OCI-LY1 (cell line): ENCODE results near the gene SLC35D2.
"Not testable (repeated sequence)": the region's sequence is repeated elsewhere in the genome, so short reads cannot be mapped to it uniquely, and the experiment has no call there.

Experiments
- H2AFZ ChIP-seq: fragments of 200-600 bp; sonication (generic), shearing (Covaris generic); 2 replicates; pipeline ENCODE4 v1.6.0; 2014; ENCODE audit warnings: antibody characterized with exemption, mild to moderate bottlenecking, low read length
- H3F3A ChIP-seq: fragments of 200-600 bp; sonication (generic), shearing (Covaris generic); 2 replicates; pipeline ENCODE4 v1.6.0; 2014; ENCODE audit warnings: mild to moderate bottlenecking, antibody characterized with exemption, low read length, moderate library complexity; ENCODE audit not compliant: insufficient read depth
- H3K27ac ChIP-seq: fragments of 200-600 bp; sonication (generic); 2 replicates; pipeline ENCODE4 v1.5.1; 2014; ENCODE audit warnings: low read length, mixed run types, mild to moderate bottlenecking, low read depth; ENCODE audit not compliant: poor library complexity, severe bottlenecking
- H3K27me3 ChIP-seq: fragments of 200-600 bp; sonication (generic); 2 replicates; pipeline ENCODE4 v1.6.0; 2014; ENCODE audit warnings: antibody characterized with exemption, mild to moderate bottlenecking, low read length, moderate library complexity; ENCODE audit not compliant: insufficient read depth
- H3K36me3 ChIP-seq: fragments of 200-600 bp; sonication (generic); 2 replicates; pipeline ENCODE4 v1.6.1; 2014; ENCODE audit warnings: mild to moderate bottlenecking, antibody characterized with exemption, low read length, moderate library complexity, mixed read lengths; ENCODE audit not compliant: insufficient read depth
- H3K4me1 ChIP-seq: fragments of 200-600 bp; sonication (generic); 2 replicates; pipeline ENCODE4 v1.5.1; 2014; ENCODE audit warnings: mild to moderate bottlenecking, low read length, moderate library complexity; ENCODE audit not compliant: insufficient read depth, severe bottlenecking
- H3K4me2 ChIP-seq: fragments of 200-600 bp; sonication (generic), shearing (Covaris generic); 2 replicates; pipeline ENCODE4 v1.6.1; 2014; ENCODE audit warnings: low read length
- H3K4me3 ChIP-seq: fragments of 200-600 bp; sonication (generic); 2 replicates; pipeline ENCODE4 v1.5.1; 2014; ENCODE audit warnings: low read length, low read depth, mild to moderate bottlenecking, mixed read lengths; ENCODE audit not compliant: poor library complexity, severe bottlenecking
- H3K79me2 ChIP-seq: fragments of 200-600 bp; shearing (Covaris generic); 2 replicates; pipeline ENCODE4 v1.6.1; 2016; ENCODE audit warnings: mixed run types, low read length, mixed read lengths; ENCODE audit not compliant: insufficient read depth
- H3K9ac ChIP-seq: fragments of 200-600 bp; sonication (generic), shearing (Covaris generic); 2 replicates; pipeline ENCODE4 v1.6.1; 2014; ENCODE audit warnings: mild to moderate bottlenecking, low read length, mixed read lengths
- H3K9me2 ChIP-seq: fragments of 200-600 bp; sonication (generic), shearing (Covaris generic); 2 replicates; pipeline ENCODE4 v1.6.1; 2014; ENCODE audit warnings: low read depth, mild to moderate bottlenecking, low read length, mixed read lengths
- H3K9me3 ChIP-seq: fragments of 200-600 bp; shearing (Covaris generic); 2 replicates; pipeline ENCODE4 v1.6.1; 2014; ENCODE audit warnings: low read length, mixed read lengths
- H4K20me1 ChIP-seq: fragments of 200-600 bp; sonication (generic), shearing (Covaris generic); 2 replicates; pipeline ENCODE4 v1.6.0; 2016; ENCODE audit warnings: mild to moderate bottlenecking, low read length; ENCODE audit not compliant: insufficient read depth
- EZH2 ChIP-seq: fragments of 200-600 bp; sonication (generic), shearing (Covaris generic); IDR thresholded peaks from 2 replicates; pipeline ENCODE4 v1.8.0; 2017; ENCODE audit warnings: borderline replicate concordance, mixed run types, mild to moderate bottlenecking, antibody characterized with exemption, low read length, moderate library complexity, mixed read lengths
- TF ChIP-seq, protein P1 (sequence below): fragments of 200-600 bp; sonication (generic), shearing (Covaris generic); IDR thresholded peaks from 2 replicates; pipeline ENCODE4 v1.5.1; 2017; ENCODE audit warnings: mild to moderate bottlenecking, antibody characterized with exemption, low read length, moderate library complexity, mixed read lengths

The SLC35D2 gene

GRCh38 chr9:96378187-96378586 is 5.3 kb downstream of the SLC35D2 start:
- Histone ChIP-seq H3K4me3 (no peak overlapping the region), H3F3A (peaks cover 6% of the 10 kb centered on the region; the same call in 1 of the 2 replicates), H3K36me3 (no peaks in the 10 kb centered on the region), H3K79me2 (no peaks in the 10 kb centered on the region), H3K27ac (no peak overlapping the region), H3K9me2 (no peaks in the 10 kb centered on the region), H3K4me2 (no peak overlapping the region), H3K9me3 (no peaks in the 10 kb centered on the region), H2AFZ (no peak overlapping the region), H3K4me1 (no peaks in the 10 kb centered on the region), H3K9ac (no peak overlapping the region), H4K20me1 (no peaks in the 10 kb centered on the region), H3K27me3 (no peaks in the 10 kb centered on the region)
- TF ChIP-seq, protein P1, sequence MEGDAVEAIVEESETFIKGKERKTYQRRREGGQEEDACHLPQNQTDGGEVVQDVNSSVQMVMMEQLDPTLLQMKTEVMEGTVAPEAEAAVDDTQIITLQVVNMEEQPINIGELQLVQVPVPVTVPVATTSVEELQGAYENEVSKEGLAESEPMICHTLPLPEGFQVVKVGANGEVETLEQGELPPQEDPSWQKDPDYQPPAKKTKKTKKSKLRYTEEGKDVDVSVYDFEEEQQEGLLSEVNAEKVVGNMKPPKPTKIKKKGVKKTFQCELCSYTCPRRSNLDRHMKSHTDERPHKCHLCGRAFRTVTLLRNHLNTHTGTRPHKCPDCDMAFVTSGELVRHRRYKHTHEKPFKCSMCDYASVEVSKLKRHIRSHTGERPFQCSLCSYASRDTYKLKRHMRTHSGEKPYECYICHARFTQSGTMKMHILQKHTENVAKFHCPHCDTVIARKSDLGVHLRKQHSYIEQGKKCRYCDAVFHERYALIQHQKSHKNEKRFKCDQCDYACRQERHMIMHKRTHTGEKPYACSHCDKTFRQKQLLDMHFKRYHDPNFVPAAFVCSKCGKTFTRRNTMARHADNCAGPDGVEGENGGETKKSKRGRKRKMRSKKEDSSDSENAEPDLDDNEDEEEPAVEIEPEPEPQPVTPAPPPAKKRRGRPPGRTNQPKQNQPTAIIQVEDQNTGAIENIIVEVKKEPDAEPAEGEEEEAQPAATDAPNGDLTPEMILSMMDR: no peak
- no peak for TF ChIP-seq EZH2

DNA sequence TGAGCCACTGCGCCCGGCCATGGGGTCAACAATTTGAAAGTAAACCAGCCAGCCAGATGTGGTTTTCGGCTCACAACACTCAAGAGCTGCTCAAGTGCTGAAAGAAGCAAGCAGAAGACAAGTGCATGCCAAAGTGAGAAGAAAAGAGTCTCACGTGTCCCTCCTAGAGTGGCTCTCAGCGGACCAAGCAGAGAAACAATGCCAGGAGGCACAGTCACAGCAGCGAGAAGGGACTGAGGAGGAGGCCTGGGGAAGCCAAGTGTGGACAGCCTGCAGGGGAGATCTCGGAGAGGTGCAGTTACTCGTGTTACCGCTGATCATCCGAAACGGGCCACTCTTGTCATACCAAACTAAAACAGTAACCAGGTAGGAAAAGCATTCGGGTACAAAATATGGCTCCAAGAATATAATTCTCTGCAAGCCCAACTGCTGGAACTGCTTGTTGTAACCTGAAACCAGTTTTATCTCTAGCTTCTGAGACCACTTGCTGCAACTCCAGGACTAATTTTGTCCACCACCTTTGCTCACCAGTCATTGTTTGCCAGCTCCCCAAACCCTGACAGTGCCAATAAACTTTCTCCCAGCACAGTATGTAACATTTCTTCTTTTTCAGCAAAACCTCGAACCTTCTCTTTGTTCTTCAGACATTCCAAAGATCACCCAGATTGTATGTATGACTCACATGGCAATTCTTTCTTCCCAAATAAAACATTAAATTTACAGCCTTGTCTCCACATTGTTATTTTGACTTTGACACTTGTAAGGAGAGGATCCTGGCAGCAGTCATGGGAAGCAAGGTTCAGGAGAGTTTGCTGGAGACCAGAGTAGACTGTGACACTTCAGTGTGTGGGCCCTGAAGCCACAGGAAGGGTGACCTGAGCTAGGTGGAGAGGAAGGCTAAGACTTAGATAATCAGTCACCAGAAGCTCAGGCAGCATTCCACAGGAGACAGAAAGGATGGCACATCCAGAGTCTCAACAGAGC is 6.3 kb downstream of the SLC35D2 start:
- Histone ChIP-seq H3K4me3 (no peak overlapping the region), H3K27ac (no peak overlapping the region), H3K4me2 (no peak overlapping the region), H3K36me3 (no peaks in the 10 kb centered on the region), H3K27me3 (no peaks in the 10 kb centered on the region), H3F3A (no peaks in the 10 kb centered on the region), H3K4me1 (no peaks in the 10 kb centered on the region), H3K9me2 (no peaks in the 10 kb centered on the region), H3K9me3 (no peaks in the 10 kb centered on the region), H3K9ac (no peak overlapping the region), H4K20me1 (no peaks in the 10 kb centered on the region), H3K79me2 (no peaks in the 10 kb centered on the region), H2AFZ (no peak overlapping the region)
- TF ChIP-seq, protein P1: no peak
- TF ChIP-seq EZH2: no peak

DNA sequence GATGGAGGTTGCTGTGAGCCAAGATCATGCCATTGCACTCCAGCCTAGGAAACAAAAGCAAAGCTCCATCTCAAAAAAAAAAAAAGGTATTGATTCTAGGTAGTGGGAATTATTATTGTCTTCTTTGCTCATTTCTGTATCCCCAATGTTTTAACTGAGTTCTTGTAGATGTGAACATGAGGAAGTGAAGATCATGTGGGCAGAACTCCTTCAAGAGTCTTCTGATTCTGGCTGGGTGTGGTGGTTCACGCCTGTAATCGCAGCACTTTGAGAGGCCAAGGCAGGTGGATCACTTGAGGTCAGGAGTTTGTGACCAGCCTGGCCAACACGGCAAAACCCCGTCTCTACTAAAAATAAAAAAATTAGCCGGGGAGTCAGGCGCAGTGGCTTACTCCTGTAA is 8.0 kb downstream of the SLC35D2 start:
- H3K79me2 ChIP-seq, H3K36me3 ChIP-seq, H3K27ac ChIP-seq, H3K4me2 ChIP-seq, H3K9me3 ChIP-seq, H2AFZ ChIP-seq, H3F3A ChIP-seq, H4K20me1 ChIP-seq, H3K4me3 ChIP-seq, H3K27me3 ChIP-seq, H3K4me1 ChIP-seq, H3K9me2 ChIP-seq, H3K9ac ChIP-seq: not testable (repeated sequence)

DNA sequence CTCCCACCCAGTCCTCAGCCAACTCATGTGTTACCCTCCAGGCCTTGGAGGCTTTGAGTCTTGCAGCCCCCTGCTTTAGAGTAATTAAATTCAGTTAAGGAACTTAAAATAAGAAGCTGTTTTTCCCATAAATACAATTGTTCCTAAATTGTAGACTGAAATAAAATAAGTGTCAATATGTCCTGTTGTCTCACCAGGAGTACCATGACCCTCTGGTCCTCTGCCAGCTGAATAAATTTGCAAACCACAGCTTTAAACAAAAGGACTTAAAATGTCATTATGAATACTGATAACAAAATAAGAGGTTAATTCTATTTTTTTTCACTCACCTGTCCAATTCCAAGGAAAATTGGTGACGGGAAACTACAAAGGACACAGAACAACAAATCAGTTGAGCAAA is 15.6 kb downstream of the SLC35D2 start:
- no peak overlapping the region for H3K27ac ChIP-seq
- no peaks in the 10 kb centered on the region for H3F3A ChIP-seq
- H2AFZ ChIP-seq: no peak overlapping the region
- H3K9ac ChIP-seq: no peak overlapping the region
- no peak for TF ChIP-seq EZH2
- TF ChIP-seq, protein P1: no peak
- H4K20me1 ChIP-seq: no peaks in the 10 kb centered on the region
- no peaks in the 10 kb centered on the region for H3K9me2 ChIP-seq
- no peaks in the 10 kb centered on the region for H3K79me2 ChIP-seq
- no peaks in the 10 kb centered on the region for H3K27me3 ChIP-seq
- H3K4me2 ChIP-seq: no peak overlapping the region
- no peaks in the 10 kb centered on the region for H3K36me3 ChIP-seq
- H3K4me1 ChIP-seq: no peaks in the 10 kb centered on the region
- H3K9me3 ChIP-seq: no peaks in the 10 kb centered on the region
- H3K4me3 ChIP-seq: no peak overlapping the region
